ENCODE data around the gene ACTBL2. TPM values are rescaled to one million over a fixed set of nuclear protein-coding genes. Genes with fewer than 3 reads are reported as not detected.
A peak's percentile ranks its signal among the peaks of the same experiment; 100 is the strongest.

The ACTBL2 gene
- total RNA-seq, 1 donor from 2014 or later: 0.07 TPM

- H3K36me3 Mint-ChIP-seq: no peaks in the 10 kb centered on the region
- TF ChIP-seq CTCF (IDR thresholded peaks at IDR 0.05; ENCODE audit: unreplicated experiment): no peak
- peaks cover 31% of the 10 kb centered on the region for H3K4me1 Mint-ChIP-seq
- H3K4me3 Mint-ChIP-seq: no peak overlapping the region
- no peak for DNase-seq (ENCODE audit: low spot score in 2 of 2, unreplicated experiment in 2 of 2)
- no peak overlapping the region for H3K27ac Mint-ChIP-seq
- H3K9me3 Mint-ChIP-seq: peaks cover 11% of the 10 kb centered on the region
- no peaks in the 10 kb centered on the region for H3K27me3 Mint-ChIP-seq (ENCODE audit: low read depth)
Observed at GRCh38 chr5:57448751-57449150, 33.9 kb downstream of the ACTBL2 start.

- Mint-ChIP-seq H3K4me1 (peaks cover 33% of the 10 kb centered on the region), H3K27ac (no peak overlapping the region), H3K27me3 (ENCODE audit: low read depth) (no peaks in the 10 kb centered on the region), H3K36me3 (no peaks in the 10 kb centered on the region), H3K9me3 (peaks cover 11% of the 10 kb centered on the region), H3K4me3 (no peak overlapping the region)
- DNase-seq (ENCODE audit: low spot score in 2 of 2, unreplicated experiment in 2 of 2): no peak
- no peak for TF ChIP-seq CTCF (IDR thresholded peaks at IDR 0.05; ENCODE audit: unreplicated experiment)
Observed at GRCh38 chr5:57448287-57448686, 34.3 kb downstream of the ACTBL2 start.

- no peaks in the 10 kb centered on the region for H3K27me3 Mint-ChIP-seq (ENCODE audit: low read depth)
- DNase-seq (ENCODE audit: low spot score in 2 of 2, unreplicated experiment in 2 of 2): no peak
- H3K4me1 Mint-ChIP-seq: peaks cover 38% of the 10 kb centered on the region
- no peak overlapping the region for H3K4me3 Mint-ChIP-seq
- TF ChIP-seq CTCF (IDR thresholded peaks at IDR 0.05; ENCODE audit: unreplicated experiment): no peak
- no peak overlapping the region for H3K27ac Mint-ChIP-seq
- H3K9me3 Mint-ChIP-seq: peaks cover 11% of the 10 kb centered on the region
- no peaks in the 10 kb centered on the region for H3K36me3 Mint-ChIP-seq
Observed at GRCh38 chr5:57447658-57448057, 35.0 kb downstream of the ACTBL2 start.

GRCh38 chr5:57446966-57447365 is 35.6 kb downstream of the ACTBL2 start:
- no peak for TF ChIP-seq CTCF (IDR thresholded peaks at IDR 0.05; ENCODE audit: unreplicated experiment)
- no peak for DNase-seq (ENCODE audit: low spot score in 2 of 2, unreplicated experiment in 2 of 2)
- H3K4me1 Mint-ChIP-seq: peaks cover 44% of the 10 kb centered on the region

GRCh38 chr5:57445705-57446037 is 36.9 kb downstream of the ACTBL2 start:
- peaks cover 9% of the 10 kb centered on the region for H3K9me3 Mint-ChIP-seq
- no peak for DNase-seq (ENCODE audit: low spot score in 2 of 2, unreplicated experiment in 2 of 2)
- no peaks in the 10 kb centered on the region for H3K27me3 Mint-ChIP-seq (ENCODE audit: low read depth)
- H3K4me1 Mint-ChIP-seq: peaks cover 45% of the 10 kb centered on the region
- no peaks in the 10 kb centered on the region for H3K36me3 Mint-ChIP-seq
- H3K27ac Mint-ChIP-seq: peak overlapping the region; percentile 75
- no peak for TF ChIP-seq CTCF (IDR thresholded peaks at IDR 0.05; ENCODE audit: unreplicated experiment)
- H3K4me3 Mint-ChIP-seq: no peak overlapping the region

More at GRCh38 chr5:57446966-57447365, 35.6 kb downstream of the ACTBL2 start:
- Mint-ChIP-seq H3K27me3 (ENCODE audit: low read depth) (no peaks in the 10 kb centered on the region), H3K4me3 (no peak overlapping the region), H3K36me3 (no peaks in the 10 kb centered on the region), H3K9me3 (peaks cover 11% of the 10 kb centered on the region), H3K27ac (no peak overlapping the region)
